Glomerular endothelial cell (primary cell): ENCODE results near the gene CLIP4. TPM values are rescaled to one million over a fixed set of nuclear protein-coding genes. Genes with fewer than 3 reads are reported as not detected.

Source experiments
- DNase-seq: peaks from one replicate; pipeline ENCODE4 v3.0.0-alpha.2; 2011; ENCODE audit warnings: low read depth, low spot score; ENCODE audit errors: extremely low read depth
- total RNA-seq: library from RNA; depleted of rRNA; stranded (reverse); fragments of >200 nt; gene quantifications from 2 replicates; pipeline ENCODE4 v1.2.3, GENCODE V29; 2015

CLIP4 gene
- total RNA-seq, 1 donor from 2014 or later, result 19.0 TPM

DNA sequence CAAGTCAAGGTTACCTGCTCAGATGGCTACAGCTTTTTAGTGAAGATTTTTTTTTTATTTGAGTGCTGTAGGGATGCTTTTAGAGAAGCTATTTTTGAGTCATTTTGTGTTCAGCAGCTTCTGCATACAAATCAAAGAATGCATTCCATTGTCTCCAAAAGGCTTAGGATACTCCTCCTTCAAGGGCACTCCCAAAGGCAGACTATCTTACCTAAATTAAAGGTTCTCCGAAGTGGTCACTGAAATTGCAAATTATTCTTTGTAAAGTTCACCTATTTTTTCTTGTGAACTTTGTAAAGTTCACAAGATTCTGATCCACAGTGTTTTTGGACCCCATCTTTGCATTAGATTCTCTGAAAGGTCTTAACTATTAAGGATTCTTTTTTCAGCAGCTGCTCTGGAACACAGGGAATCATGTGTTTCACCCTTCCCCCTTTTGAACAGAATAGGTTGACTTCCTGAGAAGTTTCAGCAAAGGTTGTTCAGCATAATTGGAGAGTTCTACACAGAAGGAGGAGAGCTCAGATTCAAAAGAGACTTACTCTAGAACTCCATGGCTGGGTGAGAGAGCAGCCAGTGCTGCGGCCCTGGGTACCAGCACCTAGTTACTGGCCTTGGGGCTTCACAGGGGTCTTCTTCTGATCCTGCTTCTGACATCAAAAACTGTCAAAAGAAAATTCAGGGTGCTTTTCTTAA lies 14.5 kb downstream of the CLIP4 start:
- no peak for DNase-seq

DNA sequence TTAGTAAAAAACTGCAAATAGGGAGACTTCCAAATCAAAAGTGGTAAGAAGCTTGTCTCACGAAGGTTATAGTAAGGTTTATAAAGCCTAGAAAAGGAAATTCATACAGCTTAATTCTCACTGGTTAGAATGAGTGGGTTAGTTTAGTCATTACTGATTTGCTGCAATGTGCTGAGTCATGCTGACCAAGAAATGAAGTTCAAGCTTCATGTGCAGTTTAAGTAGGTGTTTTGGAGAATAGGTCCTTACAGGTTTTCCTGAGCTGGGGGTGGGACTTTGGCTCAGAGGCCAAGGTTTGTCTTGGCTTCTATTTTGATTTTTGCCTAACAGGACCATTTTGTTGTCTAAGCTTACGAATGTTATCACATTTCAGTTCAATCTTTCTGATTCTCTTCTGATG lies 15.1 kb downstream of the CLIP4 start:
- no peak for DNase-seq

DNA sequence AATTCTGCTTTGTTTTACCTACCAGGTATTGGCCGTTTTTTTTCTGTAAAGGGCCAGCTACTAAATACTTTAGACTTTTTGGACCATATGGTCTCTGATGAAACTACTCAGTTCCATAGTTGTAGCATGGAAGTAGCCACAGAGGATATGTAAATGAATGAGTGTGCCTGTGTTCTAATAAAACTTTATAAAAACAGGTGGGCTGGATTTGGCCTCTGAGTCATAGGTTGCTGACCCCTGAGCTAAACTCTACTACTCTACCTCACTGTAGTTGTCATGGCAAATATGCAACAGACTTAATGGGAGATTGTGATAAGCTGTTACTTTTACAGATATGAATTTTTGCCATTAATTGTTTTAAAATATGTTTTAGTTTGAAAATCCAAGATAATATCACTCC lies 19.7 kb downstream of the CLIP4 start:
- DNase-seq, result no peak

DNA sequence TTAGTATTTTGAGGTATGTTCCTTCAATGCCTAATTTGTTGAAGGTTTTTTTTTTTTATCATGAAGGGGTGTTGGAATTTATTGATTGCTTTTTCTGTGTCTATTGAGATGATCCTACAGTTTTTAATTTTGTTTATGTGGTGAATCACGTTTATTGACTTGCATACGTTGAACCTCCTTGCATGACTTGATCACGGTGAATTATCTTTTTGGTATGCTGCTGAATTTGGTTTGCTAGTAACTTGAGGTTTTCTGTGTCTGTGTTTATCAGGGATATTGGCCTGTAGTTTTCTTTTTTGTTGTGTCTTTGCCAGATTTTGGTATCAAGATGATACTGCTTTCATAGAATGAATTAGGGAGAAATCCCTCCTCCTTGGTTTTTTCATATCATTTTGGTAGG lies 23.9 kb downstream of the CLIP4 start:
- no peak for DNase-seq

DNA sequence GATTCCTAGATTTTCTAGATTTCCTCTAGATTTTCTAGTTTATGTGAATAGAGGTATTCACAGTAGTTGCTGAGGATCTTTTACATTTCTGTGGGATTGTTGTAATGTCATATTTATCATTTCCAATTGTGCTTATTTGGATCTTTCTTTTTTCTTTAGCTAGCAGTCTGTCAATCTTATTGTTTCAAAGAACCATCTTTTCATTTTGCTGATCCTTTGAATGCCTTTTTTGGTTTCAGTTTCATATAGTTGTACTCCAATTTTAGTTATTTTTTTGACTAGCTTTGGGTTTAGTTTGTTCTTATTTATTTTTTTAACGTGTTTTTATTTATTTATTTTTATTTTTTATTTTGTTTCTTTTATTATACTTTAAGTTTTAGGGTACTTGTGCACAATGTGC lies 24.5 kb downstream of the CLIP4 start:
- no peak for DNase-seq

DNA sequence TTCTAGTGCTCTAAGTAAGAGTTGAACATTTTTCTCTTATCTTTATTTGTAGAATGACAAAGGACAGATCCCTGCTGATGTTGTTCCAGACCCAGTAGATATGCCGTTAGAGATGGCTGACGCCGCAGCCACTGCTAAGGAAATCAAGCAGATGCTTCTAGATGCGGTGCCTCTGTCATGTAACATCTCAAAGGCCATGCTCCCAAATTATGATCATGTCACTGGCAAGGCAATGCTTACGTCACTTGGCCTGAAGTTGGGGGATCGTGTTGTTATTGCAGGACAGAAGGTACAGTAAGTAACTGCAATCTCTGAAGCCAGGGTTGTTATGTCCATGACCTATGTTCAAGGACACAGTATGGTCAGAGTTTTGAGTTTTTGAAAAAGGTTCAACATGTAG lies 28.4 kb downstream of the CLIP4 start:
- no peak for DNase-seq

DNA sequence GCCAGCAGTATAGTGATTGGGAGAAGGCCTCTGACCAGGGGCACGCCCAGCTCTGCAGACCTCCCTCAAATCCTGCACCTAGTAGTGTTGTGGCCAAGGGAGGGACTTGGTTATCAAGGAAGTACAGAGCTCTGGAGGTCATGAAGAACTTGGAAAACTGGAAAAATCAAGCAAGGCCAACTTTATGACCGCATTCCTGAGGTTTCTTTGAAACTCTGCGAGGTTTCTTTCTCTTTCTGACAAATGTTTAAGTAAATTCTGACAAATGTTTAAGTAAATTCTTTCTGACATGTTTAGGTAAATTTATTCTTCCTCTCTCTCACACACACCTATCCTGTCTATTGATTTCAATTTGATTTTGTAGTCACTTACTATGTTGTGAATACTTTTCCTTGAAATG lies 31.0 kb downstream of the CLIP4 start:
- DNase-seq, result no peak

DNA sequence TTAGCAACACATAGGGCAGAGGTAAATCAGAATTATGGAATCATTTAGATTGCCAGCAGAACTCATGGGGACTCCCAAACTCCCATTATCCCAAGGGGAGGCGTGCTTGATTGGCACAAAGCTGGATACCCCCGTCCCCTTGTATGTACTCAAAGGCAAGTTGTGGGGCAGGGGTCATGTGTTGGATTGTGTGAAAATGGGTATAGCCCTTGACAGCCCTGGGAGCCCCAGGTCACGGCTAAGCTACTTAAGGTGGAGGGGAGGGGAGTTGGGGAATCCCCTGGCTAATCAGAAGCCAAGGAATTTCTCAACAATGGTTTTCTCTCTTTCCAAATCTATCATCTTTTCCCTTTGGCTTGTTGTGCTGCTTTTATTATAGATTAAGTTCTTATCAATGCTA lies 32.7 kb downstream of the CLIP4 start:
- no peak for DNase-seq

DNA sequence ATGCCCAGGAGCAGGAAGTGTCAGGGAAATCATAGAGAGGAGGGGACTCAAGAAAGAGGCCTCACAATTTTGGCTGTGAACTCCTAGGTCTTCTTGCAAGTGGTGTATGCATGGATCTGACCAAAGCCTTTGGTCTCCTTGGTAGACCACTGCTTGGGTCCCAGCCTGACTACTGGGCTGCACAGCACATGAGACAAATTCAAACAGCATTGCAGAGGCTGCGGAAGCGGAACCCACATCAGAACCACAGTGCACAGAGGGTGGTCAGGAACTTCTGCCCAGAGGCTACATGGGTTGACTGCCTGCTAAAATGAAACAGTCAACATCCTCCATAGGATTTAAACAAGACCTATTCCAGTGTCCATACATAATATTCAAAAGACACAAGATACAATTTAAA lies 39.4 kb downstream of the CLIP4 start:
- no peak for DNase-seq

DNA sequence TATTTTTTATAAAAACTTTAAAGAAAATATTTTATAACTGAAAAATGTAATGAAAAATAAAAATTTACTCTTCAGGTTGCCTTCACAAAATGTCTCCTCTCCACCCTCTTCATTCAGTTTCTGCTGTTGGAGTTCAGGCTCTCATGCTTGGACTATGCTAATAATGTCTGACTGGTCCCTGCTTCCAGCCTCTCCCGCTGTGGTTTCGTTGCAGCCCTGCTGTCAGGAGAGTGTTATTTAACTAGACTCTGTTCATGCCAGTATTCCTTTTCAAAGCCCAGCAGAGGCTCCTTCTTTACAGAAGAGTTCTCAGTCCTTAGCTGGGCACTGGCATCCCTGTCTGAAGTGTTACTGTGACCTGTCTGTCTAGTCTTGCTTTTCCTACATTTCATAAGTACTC lies 40.4 kb downstream of the CLIP4 start:
- no peak for DNase-seq

DNA sequence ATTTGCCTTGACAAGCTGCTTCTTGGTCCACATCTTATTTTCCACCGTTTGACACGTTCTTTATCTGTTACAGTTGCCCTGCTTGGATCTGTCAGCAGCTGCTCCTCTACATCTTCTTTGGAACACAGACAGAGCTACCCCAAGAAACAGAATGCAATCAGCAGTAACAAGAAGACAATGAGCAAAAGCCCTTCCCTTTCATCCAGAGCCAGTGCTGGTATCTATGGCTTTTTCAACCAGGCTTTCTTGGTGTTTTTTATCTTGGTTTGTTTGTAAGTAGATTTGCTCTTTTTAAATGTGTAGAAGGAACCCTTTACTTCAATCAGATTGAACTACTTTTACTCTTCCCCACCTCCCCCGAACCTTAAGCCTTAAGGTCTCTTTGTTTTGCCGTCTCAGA lies 41.9 kb downstream of the CLIP4 start:
- no peak for DNase-seq

DNA sequence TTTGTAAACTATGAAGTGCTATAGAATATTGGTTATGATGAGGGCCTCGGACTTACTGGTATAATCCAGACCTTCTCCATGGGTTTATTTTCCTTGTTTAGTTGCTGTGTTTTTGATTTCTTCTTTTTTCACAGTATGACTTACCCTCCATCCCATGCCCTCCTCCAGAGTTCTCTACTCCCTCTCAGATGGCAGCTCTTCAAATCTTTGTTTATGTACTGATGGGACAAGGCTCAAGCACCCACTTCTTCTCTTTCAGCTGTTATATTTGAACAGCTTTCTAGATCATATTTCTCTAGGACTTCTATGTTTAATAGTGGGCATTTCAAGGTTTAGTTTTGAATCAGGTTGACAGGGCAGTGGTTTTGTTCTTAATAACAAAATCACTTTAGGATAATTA lies 43.9 kb downstream of the CLIP4 start:
- no peak for DNase-seq

DNA sequence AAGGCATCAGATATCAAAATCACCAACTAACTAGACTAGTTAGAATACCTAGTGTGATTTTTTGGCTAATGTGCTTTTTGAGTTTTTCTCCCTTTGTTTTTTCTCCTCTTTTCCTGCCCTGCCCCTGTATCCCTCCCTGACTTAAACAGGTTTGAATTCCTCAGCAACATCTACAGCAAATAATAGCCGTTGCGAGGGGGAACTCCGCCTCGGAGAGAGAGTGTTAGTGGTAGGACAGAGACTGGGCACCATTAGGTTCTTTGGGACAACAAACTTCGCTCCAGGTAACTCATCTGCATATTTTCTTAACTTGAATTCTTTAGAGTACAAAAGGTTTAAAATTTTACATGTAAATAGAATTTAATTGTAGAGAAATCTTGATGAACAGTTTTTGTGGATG lies 45.0 kb downstream of the CLIP4 start:
- DNase-seq, result no peak

DNA sequence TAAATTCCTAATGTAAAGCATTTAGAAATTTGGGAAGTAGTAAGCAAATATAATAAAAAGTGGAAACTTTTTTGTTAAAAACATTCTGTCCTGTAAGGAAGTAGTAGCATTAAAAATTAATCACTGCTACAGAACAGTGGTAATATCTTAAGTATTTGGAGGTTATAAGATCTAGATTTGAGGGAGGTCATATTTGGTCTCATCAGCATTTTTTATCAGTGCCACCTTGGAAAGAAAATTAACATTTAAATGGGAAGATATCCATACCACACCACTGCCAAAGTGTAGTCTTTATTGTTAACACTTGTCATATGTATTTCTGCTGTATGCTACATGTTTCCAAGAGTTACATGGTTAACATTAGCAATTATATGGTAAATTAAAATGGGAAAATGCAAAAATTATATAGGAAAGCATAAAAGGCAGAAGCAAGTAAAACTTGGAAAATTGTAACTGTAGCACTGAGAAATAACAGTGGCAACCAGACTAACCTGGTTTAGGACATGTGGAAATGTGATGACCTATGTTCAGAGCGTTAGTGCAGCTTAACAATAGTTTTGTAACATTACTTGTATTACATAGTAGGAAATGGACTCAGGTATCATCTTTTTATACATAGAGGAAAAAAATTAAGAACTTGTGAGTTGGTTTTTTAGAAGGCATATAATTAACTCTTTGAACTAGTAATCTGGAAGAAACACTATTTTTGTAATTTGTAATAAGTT lies 47.2 kb downstream of the CLIP4 start:
- no peak for DNase-seq

DNA sequence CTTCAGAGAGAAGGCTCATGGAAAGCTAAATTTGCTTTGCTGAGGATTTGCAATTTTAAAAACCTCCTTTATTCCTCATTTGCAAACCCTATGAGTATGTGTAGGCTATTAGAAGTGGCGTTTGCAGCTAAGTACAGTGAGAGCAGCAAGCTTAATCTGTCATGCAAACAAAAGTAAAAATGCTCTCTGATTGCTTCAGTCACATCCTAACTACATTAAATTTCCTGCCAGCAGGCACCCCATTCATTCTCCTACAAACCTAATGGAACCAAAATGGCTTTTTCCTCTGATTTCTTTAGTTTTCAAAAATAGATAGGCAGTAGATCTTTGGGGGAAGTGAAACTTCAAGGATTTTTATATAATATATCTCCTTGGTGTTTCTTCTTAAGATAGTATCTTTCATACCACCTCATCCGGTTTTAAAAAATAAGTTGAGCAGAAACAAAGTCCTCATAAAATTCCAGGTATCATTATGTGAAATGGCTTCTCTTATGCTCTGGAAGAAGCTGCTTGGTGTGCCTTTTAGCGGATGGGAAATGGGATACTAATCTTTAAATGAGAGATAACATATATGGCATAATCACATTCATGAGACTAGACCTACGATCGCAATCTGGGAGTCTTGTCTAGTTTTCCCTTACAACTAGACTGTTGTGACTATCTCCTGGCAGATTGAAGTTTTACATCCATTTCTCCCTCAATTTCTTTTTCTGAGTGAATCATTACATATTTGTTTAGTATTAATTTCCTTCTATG lies 49.1 kb downstream of the CLIP4 start:
- DNase-seq, result no peak

DNA sequence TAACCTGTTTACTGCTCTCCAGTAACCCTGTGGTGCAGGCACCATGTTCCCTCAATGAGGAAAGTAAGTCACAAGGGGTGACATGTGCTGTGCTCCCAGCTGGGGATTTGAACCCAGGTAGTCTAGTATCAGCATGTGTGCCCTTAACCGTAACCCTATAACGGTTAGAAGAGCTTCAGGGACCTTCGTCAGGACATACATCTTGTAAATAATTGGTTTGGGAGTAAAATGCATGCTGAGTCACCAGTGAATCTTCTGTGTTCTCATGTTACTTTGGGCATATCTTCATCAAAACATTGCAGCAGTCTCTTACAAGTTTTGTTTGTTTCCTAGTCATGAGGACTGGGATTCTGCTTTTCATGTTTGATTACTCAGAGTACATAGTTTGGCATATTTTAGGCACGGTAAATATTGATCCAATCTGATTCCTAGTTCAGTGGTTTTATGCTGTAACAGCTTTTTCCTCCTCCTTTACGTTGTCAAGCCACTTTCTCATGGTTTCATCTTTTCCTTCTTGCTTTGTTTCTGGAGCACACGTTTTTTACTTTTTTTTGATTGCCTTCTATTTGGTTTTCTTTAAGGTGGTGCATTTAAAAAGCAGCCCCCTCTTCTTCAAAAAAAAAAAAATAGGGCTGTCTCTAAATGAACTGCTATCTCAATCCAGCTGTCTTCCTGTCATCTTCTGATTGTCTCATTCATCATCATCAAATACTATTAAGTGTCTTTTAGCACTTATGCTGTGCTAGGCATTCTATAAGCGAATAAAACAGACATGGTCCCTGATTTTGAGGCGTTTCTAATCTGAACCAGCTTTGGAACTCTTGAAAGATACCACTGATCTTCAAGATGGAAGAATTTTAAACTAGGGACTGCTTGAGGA lies 50.4 kb downstream of the CLIP4 start:
- no peak for DNase-seq

DNA sequence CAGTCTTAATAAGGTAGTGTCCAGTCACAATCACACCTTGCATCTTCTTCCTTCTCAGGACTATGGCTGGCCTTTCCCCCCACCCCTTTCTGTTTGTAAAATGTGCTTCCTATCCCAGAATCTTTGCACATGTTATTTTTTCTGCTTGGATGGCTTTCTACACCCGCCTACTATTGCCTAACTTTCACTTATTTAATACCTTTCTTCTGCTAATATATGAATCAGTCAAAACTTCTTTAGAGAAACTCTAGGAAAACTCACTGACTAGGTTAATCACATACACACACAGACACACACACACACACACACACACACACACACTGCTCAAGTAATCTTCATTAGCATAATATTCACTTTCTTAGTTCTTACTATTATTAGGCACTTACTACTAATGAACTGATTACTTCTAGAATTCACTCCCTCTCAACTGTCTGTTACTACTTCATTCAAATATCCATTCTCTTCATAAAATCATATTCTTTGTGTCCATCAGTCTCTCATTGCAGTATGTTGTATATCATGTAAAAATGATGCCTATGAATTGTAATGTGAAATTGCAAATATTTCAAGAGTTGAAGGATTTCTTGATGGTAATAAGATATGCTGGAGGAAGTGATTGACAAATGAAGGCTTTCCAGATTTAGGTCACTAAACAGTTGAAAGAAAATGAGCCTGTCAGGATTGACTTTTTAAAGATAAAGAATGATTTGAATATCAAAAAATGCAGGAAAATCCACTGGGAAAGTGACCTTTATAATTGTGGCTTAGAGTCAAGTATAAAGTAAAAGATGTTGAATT lies 51.2 kb downstream of the CLIP4 start:
- DNase-seq, result no peak

DNA sequence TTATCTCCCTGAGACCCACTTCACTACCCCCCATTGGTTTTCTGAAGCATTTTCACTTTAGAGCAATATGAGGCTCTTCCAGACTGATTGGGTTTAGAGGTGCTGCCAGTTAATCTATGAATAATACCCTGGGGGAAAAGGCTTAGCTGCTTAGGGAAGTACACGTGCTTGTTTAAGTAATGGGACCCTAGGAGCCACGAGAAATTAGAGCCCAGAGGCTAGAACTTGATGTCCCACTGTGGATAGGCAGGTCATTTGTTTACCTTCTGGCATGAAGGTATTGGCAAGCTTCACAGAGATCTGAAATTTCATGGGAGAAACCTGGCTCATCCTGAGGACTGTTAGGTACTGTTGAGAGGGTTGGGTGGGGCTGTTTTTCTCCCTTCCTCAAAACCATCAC lies 59.7 kb downstream of the CLIP4 start:
- no peak for DNase-seq

DNA sequence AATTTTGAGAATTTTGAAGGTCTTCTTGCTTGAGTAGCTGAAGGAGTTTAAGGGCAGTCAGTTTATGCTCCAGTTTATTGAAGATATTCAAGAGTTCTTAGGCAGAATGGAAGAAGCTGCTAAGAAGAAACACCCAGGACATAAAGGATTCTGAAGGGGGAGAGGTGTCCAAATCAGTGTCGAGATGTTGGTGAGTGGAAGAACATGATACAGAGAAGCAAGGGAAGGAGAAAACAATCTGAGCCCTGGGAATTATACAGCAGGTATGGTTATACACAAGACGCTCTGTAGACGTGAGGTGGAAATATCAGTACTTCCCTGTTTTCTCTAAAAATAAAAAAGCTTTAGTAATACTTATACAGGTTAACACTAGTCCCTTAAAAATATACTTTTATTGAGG lies 60.1 kb downstream of the CLIP4 start:
- DNase-seq, result no peak

DNA sequence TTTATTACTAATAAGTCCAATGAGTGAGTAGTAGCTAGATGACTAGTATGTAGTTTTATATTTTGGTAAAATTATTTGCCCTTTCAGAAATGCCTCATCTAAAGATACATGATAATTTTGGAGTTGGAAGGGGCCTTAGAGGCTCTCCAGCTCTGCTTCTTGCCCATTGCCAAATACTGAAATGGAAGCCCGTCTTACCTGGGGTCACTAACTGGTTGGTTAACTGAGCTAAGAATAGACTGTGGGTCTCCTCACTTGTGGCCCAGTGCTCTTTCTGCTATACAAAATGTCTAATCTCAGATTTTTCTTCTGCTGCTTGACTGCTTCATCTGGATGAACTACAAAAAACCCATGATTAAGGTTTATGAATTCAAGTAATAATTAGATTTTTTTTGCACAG lies 67.1 kb downstream of the CLIP4 start:
- DNase-seq, result no peak
